BJ (cell line): Measurements from ENCODE around the gene BDKRB1. TPM values are rescaled to one million over a fixed set of nuclear protein-coding genes. Genes with fewer than 3 reads are reported as not detected.

ENCODE experiments used
- CTCF ChIA-PET: fragments of 350-600 bp; formaldehyde crosslinking; extraction: SDS; loops from one replicate; lab custom pipeline; 2021; ENCODE audit warnings: antibody characterized with exemption, inconsistent platforms; lab: Yijun Ruan, JAX
- POLR2A ChIA-PET: fragments of 300-600 bp; sonication (Branson Sonifier 250); formaldehyde crosslinking; extraction: SDS; loops from one replicate; lab custom pipeline; 2021; ENCODE audit warnings: antibody characterized with exemption; lab: Charles Lee
- DNase-seq: peaks from one replicate; pipeline ENCODE4 v3.0.0-alpha.2; 2011; ENCODE audit warnings: low read depth
- H3K27me3 ChIP-seq: 2 replicates; pipeline ENCODE4 v1.6.0; 2011; ENCODE audit warnings: low read length; ENCODE audit not compliant: control insufficient read depth, insufficient read depth
- H3K36me3 ChIP-seq: 2 replicates; pipeline ENCODE4 v1.5.1; 2011; ENCODE audit warnings: low read length; ENCODE audit not compliant: control insufficient read depth, insufficient read depth
- H3K4me3 ChIP-seq: 2 replicates; pipeline ENCODE4 v1.5.1; 2011; ENCODE audit warnings: low read depth, mild to moderate bottlenecking, control low read depth, low read length
- CTCF ChIP-seq: IDR thresholded peaks from 2 replicates; pipeline ENCODE4 v1.5.1; 2011; ENCODE audit warnings: low read depth, mild to moderate bottlenecking, control low read depth, inconsistent platforms, low read length, moderate library complexity; ENCODE audit not compliant: insufficient read depth
- polyA plus RNA-seq: library from polyadenylated mRNA; depleted of rRNA; stranded (reverse); fragments of >200 nt; gene quantifications from 2 replicates; pipeline ENCODE4 v1.2.3, GENCODE V29; 2011

The BDKRB1 gene
- polyA plus RNA-seq, 1 experiment, result 3.8 TPM

GRCh38 chr14:96284008-96284407 lies 28.0 kb downstream of the BDKRB1 start:
- H3K27me3 ChIP-seq, result no peaks in the 10 kb centered on the region
- no peak for TF ChIP-seq CTCF
- DNase-seq, result no peak
- H3K4me3 ChIP-seq, result no peak overlapping the region
- POLR2A ChIA-PET, result no interaction called here
- CTCF ChIA-PET, result interaction anchor here (1.3 to 4.7 kb wide), 4 partner anchors 8 to 290 kb away, joined by 3 to 18 read pairs (median 3); no protein-coding TSS in a partner anchor
- peaks cover 2% of the 10 kb centered on the region; the same call in 1 of the 2 replicates for H3K36me3 ChIP-seq

- Histone ChIP-seq H3K27me3 (no peaks in the 10 kb centered on the region), H3K36me3 (peaks cover 4% of the 10 kb centered on the region), H3K4me3 (no peak overlapping the region)
- no peak for DNase-seq
- TF ChIP-seq CTCF, result no peak
- ChIA-PET CTCF (interaction anchor here (1.3 to 4.7 kb wide), 3 partner anchors 9 to 291 kb away, joined by 3 to 18 read pairs (median 3); no protein-coding TSS in a partner anchor), POLR2A (no interaction called here)
Observed at GRCh38 chr14:96284430-96284829, 28.4 kb downstream of the BDKRB1 start.

GRCh38 chr14:96285667-96286066 lies 29.7 kb downstream of the BDKRB1 start:
- no peak overlapping the region for H3K4me3 ChIP-seq
- no peak for DNase-seq
- CTCF ChIA-PET, result interaction anchor here (0.9 to 4.7 kb wide), 5 partner anchors 10 to 287 kb away, joined by 3 to 18 read pairs (median 3); no protein-coding TSS in a partner anchor
- POLR2A ChIA-PET, result no interaction called here
- H3K27me3 ChIP-seq, result no peaks in the 10 kb centered on the region
- TF ChIP-seq CTCF, result no peak
- H3K36me3 ChIP-seq, result peaks cover 9% of the 10 kb centered on the region

- CTCF ChIA-PET, result interaction anchor here (0.6 to 4.7 kb wide), 4 partner anchors 10 to 185 kb away, joined by 3 to 18 read pairs (median 8); no protein-coding TSS in a partner anchor
Observed at GRCh38 chr14:96286251-96286650, 30.2 kb downstream of the BDKRB1 start.

GRCh38 chr14:96287856-96288255 lies 31.8 kb downstream of the BDKRB1 start:
- CTCF ChIA-PET, result interaction anchor here (0.7 to 4.7 kb wide), 2 partner anchors 8 to 12 kb away, joined by 5 to 18 read pairs; no protein-coding TSS in a partner anchor
- DNase-seq, result no peak

More at GRCh38 chr14:96286251-96286650, 30.2 kb downstream of the BDKRB1 start:
- Histone ChIP-seq H3K4me3 (no peak overlapping the region), H3K27me3 (no peaks in the 10 kb centered on the region), H3K36me3 (peaks cover 9% of the 10 kb centered on the region)
- no peak for DNase-seq
- no peak for TF ChIP-seq CTCF
- POLR2A ChIA-PET, result no interaction called here

More at GRCh38 chr14:96287856-96288255, 31.8 kb downstream of the BDKRB1 start:
- no peaks in the 10 kb centered on the region for H3K27me3 ChIP-seq
- peaks cover 9% of the 10 kb centered on the region for H3K36me3 ChIP-seq
- POLR2A ChIA-PET, result no interaction called here
- no peak for TF ChIP-seq CTCF
- no peak overlapping the region for H3K4me3 ChIP-seq
